Small intestine (tissue), 7 donors: Measurements from ENCODE around the gene FLOT1. TPM values are rescaled to one million over a fixed set of nuclear protein-coding genes. Genes with fewer than 3 reads are reported as not detected.

ENCODE experiments used
- DNase-seq, 2 donors: peaks; one replicate each; pipeline versions ENCODE4 v3.0.0 to v3.0.0-alpha.2; 2013
- FAIRE-seq: peaks from 2 replicates; lab custom pipeline; 2012; peaks lifted over from hg19 to GRCh38; lab: Jason Lieb, UNC
- H3K27ac ChIP-seq, 3 donors: one replicate each; pipeline ENCODE4 v1.5.1; 2013; ENCODE audit warnings: low read length in 2 of 3, mild to moderate bottlenecking in 2 of 3, control low read depth in 1 of 3, inconsistent platforms in 1 of 3, low read depth in 1 of 3, moderate library complexity in 1 of 3
- H3K27me3 ChIP-seq, 3 donors: one replicate each; pipeline ENCODE4 v1.6.1; 2013; ENCODE audit warnings: low read length in 3 of 3, inconsistent platforms in 1 of 3; ENCODE audit not compliant: control insufficient read depth in 3 of 3, insufficient read depth in 3 of 3
- H3K36me3 ChIP-seq, 3 donors: one replicate each; pipeline ENCODE4 v1.6.1; 2013; ENCODE audit warnings: low read length in 3 of 3, inconsistent platforms in 1 of 3, low read depth in 1 of 3, mild to moderate bottlenecking in 1 of 3, moderate library complexity in 1 of 3; ENCODE audit not compliant: control insufficient read depth in 3 of 3, insufficient read depth in 2 of 3
- H3K4me1 ChIP-seq, 3 donors: one replicate each; pipeline ENCODE4 v1.6.1; 2013; ENCODE audit warnings: low read length in 2 of 3, inconsistent platforms in 1 of 3, low read depth in 1 of 3, mild to moderate bottlenecking in 1 of 3, moderate library complexity in 1 of 3; ENCODE audit not compliant: control insufficient read depth in 3 of 3, insufficient read depth in 2 of 3
- H3K4me3 ChIP-seq, 3 donors: one replicate each; pipeline ENCODE4 v1.5.1; 2013; ENCODE audit warnings: low read length in 3 of 3, control low read depth in 1 of 3, inconsistent platforms in 1 of 3, low read depth in 1 of 3, mild to moderate bottlenecking in 1 of 3, moderate library complexity in 1 of 3
- H3K9me3 ChIP-seq, 2 donors: one replicate each; pipeline ENCODE4 v1.6.1; 2013; ENCODE audit warnings: low read depth in 1 of 2, low read length in 1 of 2; ENCODE audit not compliant: control insufficient read depth in 2 of 2, insufficient read depth in 1 of 2
- WGBS, 3 donors: extraction: QIAGEN DNeasy Blood & Tissue Kit; methylation state at CpG; one replicate each; pipeline ENCODE4 v1.1.7; 2013; 5-methylcytosine and 5-hydroxymethylcytosine counted together
- polyA plus RNA-seq, 4 donors: library from polyadenylated mRNA; stranded (reverse) in 3 of 4; unstranded in 1 of 4; fragments of 200-250 nt in 3 of 4; fragments of 120-200 nt in 1 of 4; gene quantifications; one replicate each; pipeline versions ENCODE4 v1.2.1 to v1.2.3, GENCODE V29; 2013
- donor health status: healthy with polysubstance abuse.
- donor health status: control.
- donor health status: control.
- donor health status: Bipolar disorder and iron deficiency.
- donor health status: healthy.

FLOT1 gene
- polyA plus RNA-seq, 4 donors, result 77.4 to 166 (median 144) TPM

- H3K27me3 ChIP-seq, result no peaks in the 10 kb centered on the region
- peaks cover 0 to 2% (median 0%) of the 10 kb centered on the region in 3 donors for H3K4me1 ChIP-seq
- DNase-seq (no peak), FAIRE-seq (no peak)
- no peak overlapping the region for H3K27ac ChIP-seq
- peaks cover 2 to 42% (median 7%) of the 10 kb centered on the region in 3 donors for H3K36me3 ChIP-seq
- 77 to 94% (median 93%) methylated on average over 1 of the region's 1 CpG for WGBS, 3 donors
- H3K4me3 ChIP-seq, result no peak overlapping the region
- no peaks in the 10 kb centered on the region for H3K9me3 ChIP-seq
Measured at GRCh38 chr6:30711758-30712380, 30.6 kb downstream of the FLOT1 start.

DNA sequence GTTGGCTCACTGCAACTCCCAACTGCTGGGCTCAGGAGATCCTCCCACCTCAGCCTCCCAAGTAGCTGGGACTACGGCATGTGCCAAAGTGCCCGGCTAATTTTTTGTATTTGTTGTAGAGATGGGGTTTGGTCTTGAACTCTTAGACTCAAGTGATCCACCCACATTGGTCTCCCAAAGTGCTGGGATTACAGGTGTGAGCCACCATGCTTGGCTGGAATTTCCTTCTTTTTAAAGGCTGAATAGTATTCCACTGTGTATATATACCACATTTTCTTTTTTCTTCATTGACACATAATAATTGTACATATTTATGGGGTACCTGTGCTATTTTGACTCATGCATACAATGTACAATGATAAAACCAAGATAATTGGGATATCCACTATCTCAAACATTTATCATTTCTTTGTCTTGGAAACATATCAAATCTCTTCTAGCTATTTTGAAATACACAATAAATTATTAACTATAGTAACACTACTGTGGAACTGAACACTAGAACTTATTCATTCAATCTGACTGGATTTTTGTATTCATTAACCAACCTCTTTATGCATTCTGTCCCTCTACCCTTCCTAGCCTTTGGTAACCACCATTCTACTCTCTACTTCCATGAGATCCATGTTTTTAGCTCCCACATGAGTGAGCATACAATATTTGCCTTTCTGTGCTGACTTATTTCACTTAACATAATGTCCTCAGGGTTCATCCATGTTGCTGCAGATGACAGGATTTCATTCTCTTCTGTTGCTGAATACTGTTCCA lies 33.2 kb downstream of the FLOT1 start:
- Histone ChIP-seq H3K4me3 (no peak overlapping the region), H3K4me1 (no peaks in the 10 kb centered on the region), H3K9me3 (no peaks in the 10 kb centered on the region), H3K27ac (no peak overlapping the region), H3K36me3 (peaks cover 2 to 60% (median 7%) of the 10 kb centered on the region in 3 donors), H3K27me3 (no peaks in the 10 kb centered on the region)
- FAIRE-seq (no peak), DNase-seq (no peak)
- WGBS, 3 donors, result 95 to 100% (median 99%) methylated on average over 2 of the region's 2 CpGs

GRCh38 chr6:30707281-30707850 lies 35.1 kb downstream of the FLOT1 start:
- peak; percentile 49 to 56 for DNase-seq

DNA sequence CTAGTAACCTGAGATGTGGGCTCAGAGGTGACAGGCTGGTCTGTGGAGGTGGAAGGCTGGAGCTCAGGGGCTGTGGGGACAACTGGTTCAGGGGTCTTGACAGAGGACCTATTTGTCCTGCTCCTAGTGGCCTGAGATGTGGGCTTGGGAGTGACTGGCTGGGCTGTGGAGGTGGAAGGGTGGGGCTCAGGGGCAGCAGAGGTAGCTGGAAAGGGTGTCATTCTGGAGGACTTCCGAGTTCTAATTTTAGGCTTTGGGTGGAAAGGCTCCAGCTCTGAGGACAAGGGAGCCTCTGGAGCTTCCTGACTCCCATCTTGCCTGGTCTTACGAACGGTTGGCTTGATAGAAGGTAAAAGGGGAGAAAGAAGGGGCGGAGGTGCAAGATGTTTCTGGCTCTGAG lies 36.9 kb downstream of the FLOT1 start:
- Histone ChIP-seq H3K4me1 (no peaks in the 10 kb centered on the region), H3K4me3 (no peak overlapping the region), H3K27me3 (no peaks in the 10 kb centered on the region), H3K36me3 (peaks cover 0 to 53% (median 0%) of the 10 kb centered on the region in 3 donors), H3K27ac (no peak overlapping the region), H3K9me3 (no peaks in the 10 kb centered on the region)
- no peak for DNase-seq
- no peak for FAIRE-seq
- WGBS, 3 donors, result 94 to 95% (median 95%) methylated on average over 4 of the region's 4 CpGs

More at GRCh38 chr6:30707281-30707850, 35.1 kb downstream of the FLOT1 start:
- H3K4me1 ChIP-seq, result no peaks in the 10 kb centered on the region
- H3K27ac ChIP-seq, result no peak overlapping the region
- FAIRE-seq, result no peak
- H3K36me3 ChIP-seq, result peaks cover 0 to 65% (median 2%) of the 10 kb centered on the region in 3 donors
- H3K4me3 ChIP-seq, result no peak overlapping the region
- 45 to 71% (median 70%) methylated on average over 6 of the region's 6 CpGs for WGBS, 3 donors
- H3K27me3 ChIP-seq, result no peaks in the 10 kb centered on the region
- H3K9me3 ChIP-seq, result no peaks in the 10 kb centered on the region

GRCh38 chr6:30703821-30704220 lies 38.7 kb downstream of the FLOT1 start:
- 94 to 100% (median 99%) methylated on average over 4 of the region's 4 CpGs for WGBS, 3 donors
- FAIRE-seq, result no peak

DNA sequence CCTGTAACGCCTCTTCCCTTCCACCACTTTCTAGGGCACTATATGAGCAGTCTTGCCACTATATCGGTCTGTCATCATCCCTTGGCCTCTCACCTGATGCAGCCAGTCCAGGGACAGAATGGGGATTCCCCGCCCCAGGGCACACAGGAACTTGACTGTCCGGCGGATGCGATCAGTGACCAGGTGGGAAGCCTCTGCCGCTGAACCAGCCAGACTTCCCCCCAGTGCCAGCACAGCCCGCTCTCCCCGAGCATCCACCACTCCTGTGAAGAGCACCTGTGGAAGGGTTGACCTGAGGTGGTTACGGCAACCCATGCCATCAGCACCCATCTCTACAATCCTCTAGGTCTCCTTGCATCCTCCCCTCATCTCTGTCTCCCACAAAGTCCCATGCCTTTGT lies 39.5 kb downstream of the FLOT1 start:
- DNase-seq, result no peak
- WGBS, 3 donors, result 96% methylated on average over 10 of the region's 10 CpGs

More at GRCh38 chr6:30703821-30704220, 38.7 kb downstream of the FLOT1 start:
- H3K4me3 ChIP-seq, result no peak overlapping the region
- H3K4me1 ChIP-seq, result peaks cover 0 to 3% (median 0%) of the 10 kb centered on the region in 3 donors
- H3K27me3 ChIP-seq, result no peaks in the 10 kb centered on the region
- no peaks in the 10 kb centered on the region for H3K9me3 ChIP-seq
- no peak for DNase-seq
- H3K27ac ChIP-seq, result no peak overlapping the region
- H3K36me3 ChIP-seq, result peaks cover 0 to 51% (median 0%) of the 10 kb centered on the region in 3 donors

DNA sequence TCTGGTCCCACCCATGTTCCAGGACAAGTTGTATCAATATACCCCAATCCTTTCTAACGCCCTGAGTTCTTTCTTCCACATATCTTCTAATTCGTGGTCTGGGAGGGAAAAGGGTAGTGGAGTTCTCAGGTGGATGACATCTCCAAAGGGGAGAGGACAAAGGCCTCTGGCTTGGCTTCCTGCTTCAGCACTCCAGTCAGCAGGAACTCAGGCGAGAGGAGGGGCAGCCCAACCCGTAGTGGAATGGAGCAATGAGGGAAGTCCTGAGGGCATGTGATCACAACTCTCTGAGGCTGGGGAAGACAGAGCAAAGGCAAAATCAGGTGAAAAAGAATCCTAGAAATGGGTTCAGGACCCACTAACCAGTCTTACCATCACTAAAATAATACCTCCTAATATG lies 42.1 kb downstream of the FLOT1 start:
- 41 to 55% (median 50%) methylated on average over 4 of the region's 4 CpGs for WGBS, 3 donors
- no peak overlapping the region for H3K4me3 ChIP-seq
- FAIRE-seq, result no peak
- peaks cover 0 to 3% (median 0%) of the 10 kb centered on the region in 3 donors for H3K4me1 ChIP-seq
- H3K36me3 ChIP-seq, result peaks cover 0 to 36% (median 0%) of the 10 kb centered on the region in 3 donors
- H3K27ac ChIP-seq, result peak overlapping the region in 1 of 3 donors; percentile 43
- H3K27me3 ChIP-seq, result no peaks in the 10 kb centered on the region
- no peaks in the 10 kb centered on the region for H3K9me3 ChIP-seq
- peak; percentile 61 to 76 for DNase-seq

More for the DNA sequence above, 39.5 kb downstream of the FLOT1 start:
- no peak for FAIRE-seq
- H3K4me1 ChIP-seq, result peaks cover 0 to 3% (median 0%) of the 10 kb centered on the region in 3 donors
- no peaks in the 10 kb centered on the region for H3K9me3 ChIP-seq
- H3K36me3 ChIP-seq, result peaks cover 0 to 49% (median 0%) of the 10 kb centered on the region in 3 donors
- no peak overlapping the region for H3K4me3 ChIP-seq
- H3K27ac ChIP-seq, result no peak overlapping the region
- H3K27me3 ChIP-seq, result no peaks in the 10 kb centered on the region

GRCh38 chr6:30696432-30696831 lies 46.1 kb downstream of the FLOT1 start:
- Histone ChIP-seq H3K27ac (no peak overlapping the region), H3K4me3 (no peak overlapping the region), H3K27me3 (no peaks in the 10 kb centered on the region), H3K36me3 (peaks cover 0 to 3% (median 0%) of the 10 kb centered on the region in 3 donors), H3K4me1 (peaks cover 0 to 3% (median 0%) of the 10 kb centered on the region in 3 donors), H3K9me3 (no peaks in the 10 kb centered on the region)
- DNase-seq (no peak), FAIRE-seq (no peak)
- 92 to 96% (median 92%) methylated on average over 5 of the region's 5 CpGs for WGBS, 3 donors
